ENCODE results near the gene TGFBR2.

- TF ChIP-seq EZH2 (IDR thresholded peaks at IDR 0.05; ENCODE audit: low read length) (no peak), CTCF (optimal IDR thresholded peaks at IDR 0.05 in 1 of 3, IDR thresholded peaks at IDR 0.05 in 1 of 3, conservative IDR thresholded peaks at IDR 0.05 in 1 of 3; ENCODE audit: extremely low read depth in 1 of 3, insufficient read depth in 2 of 3, low read length in 3 of 3) (no peak)
Observed at GRCh38 chr3:30633718-30634117, 27.3 kb downstream of the TGFBR2 start.

Measured in keratinocyte (primary cell).